Fibroblast of mammary gland (primary cell): ENCODE data around the gene TACC3.

Source experiments
- DNase-seq: peaks from one replicate; pipeline ENCODE4 v3.0.0-alpha.2; 2010; ENCODE audit warnings: low read depth
- H3K4me3 ChIP-seq: 2 replicates; pipeline ENCODE4 v1.5.1; 2011; ENCODE audit warnings: low read depth, mild to moderate bottlenecking, low read length, moderate library complexity; ENCODE audit not compliant: control insufficient read depth
- TF ChIP-seq, protein P1 (sequence below): conservative IDR thresholded peaks from 2 replicates; pipeline ENCODE4 v1.5.1; 2011; ENCODE audit warnings: low read depth, low read length, inconsistent platforms; ENCODE audit not compliant: control insufficient read depth, insufficient read depth

The TACC3 gene

DNA sequence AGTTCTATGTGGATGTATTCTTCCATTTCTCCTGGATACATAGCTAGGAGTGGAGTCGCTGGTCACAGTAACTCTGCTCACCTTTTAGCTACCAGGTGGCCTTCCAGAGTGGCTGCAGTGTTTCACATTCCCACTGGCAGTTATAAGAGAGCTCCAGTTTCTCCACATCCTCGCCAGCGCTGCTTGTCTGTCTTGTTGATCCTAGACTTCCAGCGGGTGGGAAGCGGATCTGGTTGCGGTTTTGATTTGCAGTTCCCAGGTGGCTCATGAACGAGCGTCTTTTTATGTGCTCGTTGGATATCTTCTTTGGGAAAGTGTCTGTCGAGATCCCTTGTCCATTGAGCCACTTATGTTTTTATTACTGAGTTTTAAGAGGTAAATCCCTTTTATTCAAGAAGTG, 11.6 kb downstream of the TACC3 start:
- TF ChIP-seq, protein P1, sequence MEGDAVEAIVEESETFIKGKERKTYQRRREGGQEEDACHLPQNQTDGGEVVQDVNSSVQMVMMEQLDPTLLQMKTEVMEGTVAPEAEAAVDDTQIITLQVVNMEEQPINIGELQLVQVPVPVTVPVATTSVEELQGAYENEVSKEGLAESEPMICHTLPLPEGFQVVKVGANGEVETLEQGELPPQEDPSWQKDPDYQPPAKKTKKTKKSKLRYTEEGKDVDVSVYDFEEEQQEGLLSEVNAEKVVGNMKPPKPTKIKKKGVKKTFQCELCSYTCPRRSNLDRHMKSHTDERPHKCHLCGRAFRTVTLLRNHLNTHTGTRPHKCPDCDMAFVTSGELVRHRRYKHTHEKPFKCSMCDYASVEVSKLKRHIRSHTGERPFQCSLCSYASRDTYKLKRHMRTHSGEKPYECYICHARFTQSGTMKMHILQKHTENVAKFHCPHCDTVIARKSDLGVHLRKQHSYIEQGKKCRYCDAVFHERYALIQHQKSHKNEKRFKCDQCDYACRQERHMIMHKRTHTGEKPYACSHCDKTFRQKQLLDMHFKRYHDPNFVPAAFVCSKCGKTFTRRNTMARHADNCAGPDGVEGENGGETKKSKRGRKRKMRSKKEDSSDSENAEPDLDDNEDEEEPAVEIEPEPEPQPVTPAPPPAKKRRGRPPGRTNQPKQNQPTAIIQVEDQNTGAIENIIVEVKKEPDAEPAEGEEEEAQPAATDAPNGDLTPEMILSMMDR, result no peak
- no peak overlapping the region for H3K4me3 ChIP-seq
- DNase-seq, result no peak

DNA sequence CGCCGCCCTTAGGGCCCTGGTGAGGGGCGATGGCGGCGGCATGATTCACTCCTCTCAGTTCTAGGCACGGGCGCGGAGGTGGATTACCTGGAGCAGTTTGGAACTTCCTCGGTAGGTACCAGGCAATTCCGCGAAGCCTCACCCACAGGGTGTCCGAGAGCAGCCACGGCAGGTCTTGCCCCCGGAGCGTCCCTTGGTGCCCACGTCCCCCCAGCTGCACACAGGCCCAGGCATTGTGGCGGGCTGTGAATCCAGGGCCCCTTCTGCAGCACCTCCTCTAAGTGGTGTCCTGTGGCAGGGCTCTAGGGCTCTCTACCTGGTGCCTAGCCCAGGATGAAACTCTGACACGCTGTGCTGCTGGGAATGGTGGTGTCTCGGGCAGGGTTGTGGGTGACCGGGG, 13.9 kb downstream of the TACC3 start:
- TF ChIP-seq, protein P1, result no peak

DNA sequence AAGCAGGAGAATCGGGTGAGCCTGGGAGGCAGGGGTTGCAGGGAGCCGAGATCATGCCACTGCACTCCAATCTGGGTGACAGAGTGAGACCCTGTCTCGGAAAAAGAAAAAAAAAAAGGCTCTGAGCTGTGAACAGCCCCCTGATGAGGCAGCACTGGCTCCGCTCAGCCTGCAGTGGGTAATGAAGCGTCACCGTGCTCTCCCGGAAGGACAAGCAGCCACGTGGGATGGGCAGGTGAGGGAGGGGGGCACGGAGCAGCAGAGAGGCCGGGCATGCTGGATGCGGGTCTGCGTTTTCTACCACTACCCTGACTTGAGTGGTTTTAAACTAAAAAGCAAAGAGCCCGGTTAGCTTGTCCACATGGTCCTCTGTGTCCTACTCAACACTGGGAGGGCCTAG, 15.5 kb downstream of the TACC3 start:
- TF ChIP-seq, protein P1, result no peak
- no peak overlapping the region for H3K4me3 ChIP-seq
- DNase-seq, result no peak

More for the DNA sequence above, 13.9 kb downstream of the TACC3 start:
- H3K4me3 ChIP-seq, result no peak overlapping the region
- no peak for DNase-seq

DNA sequence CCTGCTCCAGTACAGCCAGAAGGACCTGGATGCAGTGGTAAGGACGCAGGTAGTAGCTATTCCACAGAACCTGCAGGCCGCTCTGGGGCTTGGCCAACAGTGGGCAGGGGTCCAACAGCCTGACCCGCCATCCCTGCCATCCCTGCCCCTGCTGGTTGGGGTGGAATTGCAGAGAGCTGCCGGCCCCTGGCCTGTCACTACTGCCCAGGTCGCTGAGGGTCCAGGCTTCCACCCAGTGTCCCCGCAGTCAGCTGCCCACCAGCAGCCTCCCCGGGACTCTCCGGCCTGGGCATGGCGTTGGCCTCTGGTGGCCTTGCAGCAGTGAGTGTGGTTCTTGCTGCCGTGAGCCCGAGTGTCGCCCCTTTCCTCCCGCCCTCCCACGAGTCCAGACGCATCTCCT, 16.3 kb downstream of the TACC3 start:
- TF ChIP-seq, protein P1, result no peak
- DNase-seq, result no peak
- no peak overlapping the region for H3K4me3 ChIP-seq

DNA sequence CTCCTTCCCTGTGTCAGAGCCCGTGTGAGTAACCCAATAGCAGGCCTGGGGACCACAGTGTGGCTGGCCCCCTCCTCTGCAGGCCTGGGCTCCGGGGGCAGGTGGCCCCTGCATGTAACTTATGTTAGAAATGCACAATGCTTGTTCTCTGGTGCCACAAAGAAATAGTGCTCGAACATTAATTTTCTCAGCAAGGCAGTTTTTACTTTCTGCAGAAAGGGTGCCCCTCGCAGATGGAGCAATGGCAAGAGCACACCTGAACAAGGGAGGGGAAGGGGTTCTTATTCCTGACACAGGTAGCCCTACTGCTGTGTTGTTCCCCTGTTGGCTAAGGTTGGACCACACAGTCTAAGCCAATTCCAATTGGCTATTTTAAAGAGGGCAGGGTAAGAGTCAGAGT, 17.1 kb downstream of the TACC3 start:
- no peak overlapping the region for H3K4me3 ChIP-seq
- TF ChIP-seq, protein P1, result no peak
- DNase-seq, result no peak

DNA sequence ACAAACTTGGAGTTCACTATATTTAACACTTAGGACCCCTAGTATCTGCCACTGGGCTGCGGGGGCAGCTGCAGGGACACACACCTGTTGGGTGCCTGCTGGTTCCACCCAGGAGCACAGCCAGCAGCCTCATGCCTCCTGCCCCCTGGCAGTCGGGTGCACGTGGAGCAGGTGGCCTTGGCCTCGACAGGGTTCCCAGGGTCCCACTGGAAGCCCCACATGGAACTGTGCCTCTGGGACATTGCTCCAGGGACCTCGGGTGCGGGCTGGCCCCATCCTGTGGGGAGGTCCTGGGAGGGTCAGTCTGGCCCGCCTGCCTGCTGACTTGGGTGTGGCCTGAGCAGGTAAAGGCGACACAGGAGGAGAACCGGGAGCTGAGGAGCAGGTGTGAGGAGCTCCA, 18.0 kb downstream of the TACC3 start:
- DNase-seq, result no peak
- TF ChIP-seq, protein P1, result no peak
- no peak overlapping the region for H3K4me3 ChIP-seq

DNA sequence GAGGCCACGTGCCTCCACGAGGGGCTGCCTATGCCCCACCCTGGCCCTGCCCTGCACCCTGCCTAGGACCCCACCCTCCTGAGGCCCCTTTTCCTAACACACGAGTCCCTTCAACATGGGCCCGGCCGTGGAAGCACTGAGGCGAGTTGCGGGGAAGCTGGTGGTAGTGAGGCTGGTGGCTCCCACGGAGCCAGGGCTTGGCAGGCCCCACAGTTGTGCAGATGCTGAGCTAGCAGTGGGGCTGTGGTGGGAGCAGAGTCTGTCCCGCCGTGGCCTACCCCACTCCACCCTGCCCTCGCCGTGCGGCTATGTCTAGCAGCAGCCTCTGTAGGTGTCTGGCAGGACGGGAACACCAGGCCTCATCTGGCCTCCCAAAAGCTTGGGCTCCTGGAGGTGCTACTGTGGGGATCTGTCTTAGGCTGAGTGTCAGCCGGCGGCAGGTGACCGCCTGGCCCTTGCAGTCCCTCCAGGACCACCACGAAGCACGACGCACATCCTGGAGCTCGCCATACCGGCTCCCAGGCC, 18.8 kb downstream of the TACC3 start:
- no peak overlapping the region for H3K4me3 ChIP-seq
- DNase-seq, result no peak
- TF ChIP-seq, protein P1, result no peak
